GM18873 (cell line): ENCODE data around the gene ABHD2.

ENCODE experiments used
- ATAC-seq: cut with Tn5 transposase; IDR thresholded peaks from one replicate; pipeline ENCODE4 v1.9.1; 2021; ENCODE audit warnings: mild to moderate bottlenecking, moderate library complexity, moderate number of reproducible peaks; ENCODE audit not compliant: unreplicated experiment, low FRiP score

Gene ABHD2

GRCh38 chr15:89157918-89158564 lies 69.8 kb downstream of the ABHD2 start:
- ATAC-seq, result no peak

- ATAC-seq, result no peak
These were observed 73.4 kb downstream of the ABHD2 start for GRCh38 chr15:89161666-89162065.

- no peak for ATAC-seq
These were observed 75.2 kb downstream of the ABHD2 start for GRCh38 chr15:89163271-89164055.

DNA sequence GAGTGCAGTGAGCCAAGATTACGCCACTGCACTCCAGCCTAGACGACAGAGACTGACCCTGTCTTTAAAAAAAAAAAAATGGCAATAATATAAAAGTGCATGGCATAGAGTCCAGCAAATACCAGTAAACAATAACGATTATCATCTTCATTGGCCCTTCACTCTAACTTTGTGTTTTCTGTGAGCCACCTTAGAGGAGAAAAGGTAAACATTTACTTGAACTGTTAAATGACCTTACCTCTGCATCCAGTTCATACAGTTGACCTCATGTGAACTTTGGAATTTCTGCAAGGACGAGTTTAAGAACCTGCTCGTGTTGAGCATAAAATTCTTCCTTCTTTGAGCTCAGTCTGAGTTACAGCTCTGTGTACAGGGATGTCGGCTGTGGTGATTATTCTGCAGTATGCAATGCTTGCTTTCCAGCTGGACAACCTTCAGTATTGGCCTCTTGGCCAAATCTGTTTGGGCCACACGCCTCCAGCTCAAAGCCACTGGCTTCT lies 76.5 kb downstream of the ABHD2 start:
- ATAC-seq, result no peak

- no peak for ATAC-seq
These were observed 77.4 kb downstream of the ABHD2 start for GRCh38 chr15:89165677-89166076.

GRCh38 chr15:89167267-89168176 lies 79.3 kb downstream of the ABHD2 start:
- peak; percentile 64 for ATAC-seq

- no peak for ATAC-seq
These were observed 80.1 kb downstream of the ABHD2 start for GRCh38 chr15:89168316-89168833.

DNA sequence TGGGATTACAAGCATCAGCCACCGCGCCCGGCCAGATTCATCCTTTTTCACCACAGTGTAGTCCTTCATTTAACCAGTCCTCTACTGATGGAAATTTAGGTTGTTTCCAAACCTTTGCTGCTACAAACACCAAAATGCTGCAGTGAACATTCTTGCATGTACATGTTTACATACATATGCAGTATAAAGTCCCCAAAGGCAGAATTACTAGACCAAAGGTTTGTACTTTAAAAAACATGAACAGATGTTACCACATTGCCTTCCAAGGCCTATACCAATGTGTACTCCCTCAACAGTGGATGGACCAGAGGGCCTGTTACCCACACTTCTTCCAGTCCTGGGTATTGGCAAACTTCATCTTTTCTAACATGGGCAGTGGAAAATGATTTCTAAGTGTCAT lies 82.1 kb downstream of the ABHD2 start:
- ATAC-seq, result no peak

DNA sequence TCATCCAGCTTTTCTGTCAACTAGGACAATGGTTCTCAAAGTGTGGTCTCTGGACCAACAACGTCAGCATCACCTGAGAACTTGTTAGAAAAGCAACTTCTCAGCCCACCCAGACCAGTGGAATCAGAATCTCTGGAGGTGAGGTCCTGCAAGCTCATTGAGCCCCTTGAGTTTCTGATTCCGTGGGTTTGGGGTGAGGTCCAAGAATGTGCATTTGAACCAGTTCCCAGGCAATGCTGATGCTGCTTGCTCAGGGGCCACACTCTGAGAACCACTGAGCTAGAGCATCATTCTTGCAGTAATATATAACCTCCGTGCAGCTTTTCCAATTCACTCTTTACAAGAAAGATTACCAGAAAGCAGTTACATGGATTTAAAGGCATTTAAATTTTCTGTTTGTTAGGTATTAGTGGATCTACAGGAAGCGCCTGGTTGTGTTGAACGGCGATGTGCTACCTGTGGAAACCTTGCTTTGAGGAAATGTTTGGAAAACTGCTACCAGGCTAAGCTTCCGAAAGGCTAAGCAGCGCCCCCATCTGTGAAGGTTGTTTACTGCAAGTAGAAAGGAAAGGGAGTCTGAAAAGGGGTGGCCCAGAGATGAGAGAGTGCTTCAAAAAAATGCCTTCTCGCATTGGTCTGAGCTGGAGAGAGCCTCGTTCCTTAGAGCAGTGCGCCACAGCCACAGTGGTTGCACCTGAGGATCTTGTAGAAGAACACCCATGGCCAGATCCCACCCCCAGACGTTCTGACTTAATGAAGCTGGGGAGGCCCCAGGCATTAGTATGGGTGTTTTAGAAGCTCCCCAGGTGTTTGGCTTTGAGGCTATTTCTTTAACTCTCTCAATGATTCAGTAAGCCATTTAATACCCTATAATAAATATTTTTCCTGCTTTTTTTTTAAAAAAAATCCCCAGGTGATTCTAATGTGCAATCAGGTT lies 83.1 kb downstream of the ABHD2 start:
- ATAC-seq, result no peak

DNA sequence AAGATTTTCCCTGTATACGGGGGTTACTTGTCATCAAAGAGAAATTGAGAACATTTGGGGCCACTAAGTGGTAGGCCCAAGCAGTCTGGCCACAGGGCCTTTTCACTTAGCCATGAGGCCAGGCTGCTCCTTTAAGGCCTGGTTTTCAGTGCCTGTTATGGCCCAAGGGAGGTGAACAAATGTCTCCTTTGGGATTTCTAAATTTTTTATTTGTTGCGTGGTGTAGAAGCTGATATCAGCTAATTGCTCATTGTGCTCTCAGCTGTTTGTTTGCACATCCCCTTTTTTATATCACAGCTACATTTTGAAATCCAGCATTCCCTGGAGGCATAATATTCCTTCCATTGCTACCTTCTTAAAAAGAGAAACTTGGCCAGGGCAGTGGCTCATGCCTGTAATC lies 84.7 kb downstream of the ABHD2 start:
- ATAC-seq, result no peak

GRCh38 chr15:89174476-89174875 lies 86.2 kb downstream of the ABHD2 start:
- no peak for ATAC-seq

GRCh38 chr15:89175617-89176191 lies 87.4 kb downstream of the ABHD2 start:
- no peak for ATAC-seq

- ATAC-seq, result no peak
These were observed 88.9 kb downstream of the ABHD2 start for GRCh38 chr15:89177116-89177515.

GRCh38 chr15:89177633-89178306 lies 89.5 kb downstream of the ABHD2 start:
- ATAC-seq, result no peak

DNA sequence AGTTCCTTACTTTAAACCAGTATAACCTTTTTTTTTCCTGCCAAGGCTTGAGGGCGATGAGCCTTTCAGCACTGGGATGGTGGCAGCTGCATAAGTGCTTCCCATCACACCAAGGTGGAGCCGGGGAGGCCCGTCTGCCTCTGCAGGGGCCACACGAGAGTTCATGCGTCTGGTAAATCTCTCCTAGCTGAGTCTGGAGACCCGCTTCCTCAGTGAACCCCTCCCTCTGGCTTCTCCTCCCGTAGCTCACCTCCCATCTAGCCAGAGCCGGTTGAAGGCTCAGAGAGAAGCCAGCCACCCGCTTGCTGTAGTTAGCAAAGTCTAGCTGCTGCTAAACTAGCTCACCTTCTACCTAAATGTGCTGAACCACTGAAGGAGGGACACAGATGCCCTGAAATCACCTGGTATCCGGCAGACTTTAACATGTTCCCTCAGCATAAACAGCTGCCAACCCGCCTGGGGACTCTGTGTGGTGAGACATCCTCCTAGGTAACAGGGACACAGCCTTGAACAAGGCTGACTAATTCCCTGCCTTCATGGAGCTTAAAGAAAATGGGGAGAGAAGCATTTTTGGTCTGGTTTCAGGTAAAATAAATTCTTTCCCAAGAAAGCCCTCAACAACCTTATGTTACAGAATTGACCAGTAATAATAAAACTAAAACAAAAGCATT lies 90.2 kb downstream of the ABHD2 start:
- ATAC-seq, result no peak

- ATAC-seq, result no peak
These were observed 92.0 kb downstream of the ABHD2 start for GRCh38 chr15:89179966-89180875.

DNA sequence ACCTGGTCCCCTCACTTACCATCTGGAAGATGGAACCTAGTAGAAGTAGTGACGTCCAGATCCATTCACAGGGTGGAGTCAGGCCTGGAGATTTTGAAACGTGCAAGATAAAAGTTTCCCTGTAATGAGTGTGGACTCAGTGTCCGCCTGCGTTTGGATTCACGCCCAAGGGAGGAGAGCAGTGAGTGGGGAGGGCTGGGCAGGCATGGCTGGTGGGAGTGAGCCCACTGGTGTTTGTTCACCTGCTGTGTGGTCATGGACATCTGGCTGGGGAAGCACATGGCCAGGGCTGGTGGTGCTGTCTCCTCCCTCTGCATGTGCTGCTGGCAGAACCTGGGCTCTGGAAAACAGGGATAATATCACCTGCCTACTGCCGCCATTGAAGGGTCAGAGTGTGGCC lies 96.1 kb downstream of the ABHD2 start:
- ATAC-seq, result no peak
